Neutrophil (primary cell): Measurements from ENCODE around the gene SOCS6.

ENCODE experiments used
- H3K27ac ChIP-seq: fragments of 200-600 bp; sonication (generic); 2 replicates; pipeline ENCODE4 v1.5.1; 2016; ENCODE audit warnings: mild to moderate bottlenecking, moderate library complexity
- H3K27me3 ChIP-seq: fragments of 200-600 bp; sonication (generic); 2 replicates; pipeline ENCODE4 v1.6.0; 2016; ENCODE audit warnings: mild to moderate bottlenecking
- H3K36me3 ChIP-seq: fragments of 200-600 bp; sonication (generic); 2 replicates; pipeline ENCODE4 v1.5.1; 2017
- H3K4me1 ChIP-seq, 2 experiments: fragments of 200-600 bp in 1 of 2; sonication (generic) in 1 of 2; 1 replicate in 1 of 2; 2 replicates in 1 of 2; pipeline versions ENCODE4 v1.5.1 to v1.6.1; 2013 to 2016; ENCODE audit warnings: low read depth in 1 of 2, low read length in 1 of 2, mild to moderate bottlenecking in 1 of 2, moderate library complexity in 1 of 2; ENCODE audit not compliant: control insufficient read depth in 1 of 2, insufficient read depth in 1 of 2
- H3K4me3 ChIP-seq, 2 experiments: fragments of 200-600 bp in 1 of 2; sonication (generic) in 1 of 2; 1 replicate in 1 of 2; 2 replicates in 1 of 2; pipeline ENCODE4 v1.5.1; 2013 to 2016; ENCODE audit warnings: low read depth in 1 of 2, low read length in 1 of 2, mild to moderate bottlenecking in 1 of 2, moderate library complexity in 1 of 2
- H3K9me3 ChIP-seq: fragments of 200-600 bp; sonication (generic); 2 replicates; pipeline ENCODE4 v1.5.1; 2016
- CTCF ChIP-seq: fragments of 200-600 bp; sonication (generic); IDR thresholded peaks from 2 replicates; pipeline ENCODE4 v1.5.1; 2016; ENCODE audit warnings: antibody characterized with exemption

The SOCS6 gene

GRCh38 chr18:70328169-70328568 lies 39.3 kb downstream of the SOCS6 start:
- Histone ChIP-seq H3K27me3 (no peaks in the 10 kb centered on the region), H3K4me3 (no peak overlapping the region), H3K27ac (no peak overlapping the region), H3K4me1 (no peaks in the 10 kb centered on the region), H3K9me3 (no peaks in the 10 kb centered on the region), H3K36me3 (no peaks in the 10 kb centered on the region)
- no peak for TF ChIP-seq CTCF

GRCh38 chr18:70329071-70329470 lies 40.2 kb downstream of the SOCS6 start:
- Histone ChIP-seq H3K9me3 (no peaks in the 10 kb centered on the region), H3K36me3 (no peaks in the 10 kb centered on the region), H3K4me3 (no peak overlapping the region), H3K4me1 (no peaks in the 10 kb centered on the region), H3K27ac (no peak overlapping the region), H3K27me3 (no peaks in the 10 kb centered on the region)
- TF ChIP-seq CTCF: no peak

- Histone ChIP-seq H3K9me3 (no peaks in the 10 kb centered on the region), H3K36me3 (no peaks in the 10 kb centered on the region), H3K4me3 (no peak overlapping the region), H3K27ac (no peak overlapping the region), H3K4me1 (no peaks in the 10 kb centered on the region), H3K27me3 (no peaks in the 10 kb centered on the region)
- no peak for TF ChIP-seq CTCF
Observed at GRCh38 chr18:70330887-70331286, 42.0 kb downstream of the SOCS6 start.

GRCh38 chr18:70331456-70332097 lies 42.7 kb downstream of the SOCS6 start:
- Histone ChIP-seq H3K9me3 (no peaks in the 10 kb centered on the region), H3K27ac (no peak overlapping the region)

GRCh38 chr18:70332694-70333093 lies 43.8 kb downstream of the SOCS6 start:
- Histone ChIP-seq H3K9me3 (no peaks in the 10 kb centered on the region), H3K27me3 (no peaks in the 10 kb centered on the region), H3K4me3 (no peak overlapping the region), H3K36me3 (no peaks in the 10 kb centered on the region), H3K4me1 (no peaks in the 10 kb centered on the region), H3K27ac (no peak overlapping the region)
- TF ChIP-seq CTCF: no peak

More at GRCh38 chr18:70331456-70332097, 42.7 kb downstream of the SOCS6 start:
- Histone ChIP-seq H3K36me3 (no peaks in the 10 kb centered on the region), H3K27me3 (no peaks in the 10 kb centered on the region), H3K4me3 (no peak overlapping the region), H3K4me1 (no peaks in the 10 kb centered on the region)
- no peak for TF ChIP-seq CTCF
